T-helper 1 cell treated with Interleukin-12 subunit alpha and Interleukin-12 subunit beta and Interleukin-4 antibody, amounts not matched to agents 30 μg/mL and 1 μg/mL, for 36 hours (primary cell): ENCODE results near the gene RPS6KC1.
"Not testable (repeated sequence)": the region's sequence is repeated elsewhere in the genome, so short reads cannot be mapped to it uniquely, and the experiment has no call there.

Source experiments
- H3K27ac Mint-ChIP-seq: one replicate; pipeline ENCODE4 v1.8.0; 2021; ENCODE audit warnings: mild to moderate bottlenecking, mixed read lengths
- H3K27me3 Mint-ChIP-seq: one replicate; pipeline ENCODE4 v1.8.0; 2021; ENCODE audit warnings: low read depth, mixed read lengths
- H3K36me3 Mint-ChIP-seq: one replicate; pipeline ENCODE4 v1.8.0; 2021; ENCODE audit warnings: low read depth, mixed read lengths
- H3K4me1 Mint-ChIP-seq: one replicate; pipeline ENCODE4 v1.8.0; 2021; ENCODE audit warnings: low read depth, mixed read lengths
- H3K4me3 Mint-ChIP-seq: one replicate; pipeline ENCODE4 v1.8.0; 2021; ENCODE audit warnings: mild to moderate bottlenecking, moderate library complexity, mixed read lengths
- H3K9me3 Mint-ChIP-seq: one replicate; pipeline ENCODE4 v1.8.0; 2021; ENCODE audit warnings: mixed read lengths

RPS6KC1 gene

DNA sequence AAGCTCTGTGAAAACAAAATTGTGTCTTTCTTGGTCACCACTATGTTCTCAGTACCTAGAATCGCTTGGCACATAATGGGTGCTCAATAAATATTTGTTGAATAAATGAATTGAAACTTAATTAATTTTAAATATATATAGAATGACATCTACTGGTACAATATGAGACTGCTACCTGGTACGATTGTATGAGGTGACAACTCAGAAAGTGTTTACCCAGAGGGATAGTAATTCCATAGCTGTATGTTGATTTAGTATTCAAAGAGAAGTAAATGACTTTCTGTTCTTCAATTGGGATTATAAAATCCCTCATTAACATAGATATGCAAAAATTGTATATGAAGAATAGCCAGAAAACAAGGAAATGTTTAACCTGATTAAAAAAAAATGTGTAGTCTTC lies 128.7 kb downstream of the RPS6KC1 start:
- H3K36me3 Mint-ChIP-seq, result peaks cover 4% of the 10 kb centered on the region
- H3K4me1 Mint-ChIP-seq, result peaks cover 1% of the 10 kb centered on the region
- no peak overlapping the region for H3K27ac Mint-ChIP-seq
- H3K4me3 Mint-ChIP-seq, result no peak overlapping the region
- peaks cover 6% of the 10 kb centered on the region for H3K9me3 Mint-ChIP-seq
- no peaks in the 10 kb centered on the region for H3K27me3 Mint-ChIP-seq

DNA sequence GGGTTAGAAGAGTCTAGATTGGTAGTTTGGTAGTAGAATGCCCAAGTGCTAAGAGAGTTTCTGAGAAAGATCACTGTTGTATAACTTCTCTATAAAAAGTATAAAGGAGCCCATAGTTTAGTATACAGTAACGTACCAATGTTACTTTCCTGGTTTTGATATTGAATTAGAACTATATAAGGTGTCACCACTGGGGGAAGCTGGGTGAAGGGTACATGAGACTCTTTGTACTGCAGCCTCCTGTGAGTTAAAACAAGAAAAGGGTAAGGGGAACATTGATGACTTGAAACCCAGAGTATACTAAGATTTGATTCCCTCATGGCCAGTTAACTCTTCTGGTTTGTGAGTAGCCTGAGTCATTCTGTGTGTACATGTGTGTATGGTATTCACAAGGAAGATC lies 129.8 kb downstream of the RPS6KC1 start:
- no peaks in the 10 kb centered on the region for H3K27me3 Mint-ChIP-seq
- H3K9me3 Mint-ChIP-seq, result peaks cover 9% of the 10 kb centered on the region
- no peak overlapping the region for H3K27ac Mint-ChIP-seq
- H3K36me3 Mint-ChIP-seq, result peaks cover 6% of the 10 kb centered on the region
- no peak overlapping the region for H3K4me3 Mint-ChIP-seq
- peaks cover 1% of the 10 kb centered on the region for H3K4me1 Mint-ChIP-seq

DNA sequence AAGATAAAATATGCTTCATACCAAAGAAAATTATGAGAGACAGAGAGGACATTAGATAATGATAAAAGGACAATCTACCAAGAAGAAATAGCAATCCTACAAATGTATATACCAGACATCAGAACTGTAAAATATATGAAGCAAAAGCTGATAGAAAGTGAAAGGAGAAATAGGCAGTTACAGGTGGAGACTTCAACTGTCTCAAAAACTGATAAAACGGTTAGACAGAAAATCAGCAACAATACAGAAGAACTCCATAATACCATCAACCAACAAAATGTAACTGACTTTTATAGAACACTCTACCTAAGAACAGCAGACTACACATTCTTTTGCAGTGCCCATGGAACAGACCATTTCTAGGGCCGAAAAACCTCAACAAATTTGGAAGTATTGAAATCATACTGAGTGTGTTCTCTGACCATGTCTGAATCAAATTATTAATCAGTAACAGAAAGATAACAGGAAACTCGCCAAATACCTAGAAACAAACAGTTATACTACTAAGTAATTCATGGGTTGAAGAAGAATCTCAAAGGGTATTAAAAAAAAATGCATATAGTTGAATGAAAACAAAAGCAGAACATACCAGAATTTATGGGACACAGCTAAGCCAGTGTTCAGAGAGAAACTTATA lies 132.1 kb downstream of the RPS6KC1 start:
- no peak overlapping the region for H3K27ac Mint-ChIP-seq
- peaks cover 13% of the 10 kb centered on the region for H3K36me3 Mint-ChIP-seq
- peaks cover 20% of the 10 kb centered on the region for H3K9me3 Mint-ChIP-seq
- no peaks in the 10 kb centered on the region for H3K27me3 Mint-ChIP-seq
- no peaks in the 10 kb centered on the region for H3K4me1 Mint-ChIP-seq
- H3K4me3 Mint-ChIP-seq, result no peak overlapping the region

DNA sequence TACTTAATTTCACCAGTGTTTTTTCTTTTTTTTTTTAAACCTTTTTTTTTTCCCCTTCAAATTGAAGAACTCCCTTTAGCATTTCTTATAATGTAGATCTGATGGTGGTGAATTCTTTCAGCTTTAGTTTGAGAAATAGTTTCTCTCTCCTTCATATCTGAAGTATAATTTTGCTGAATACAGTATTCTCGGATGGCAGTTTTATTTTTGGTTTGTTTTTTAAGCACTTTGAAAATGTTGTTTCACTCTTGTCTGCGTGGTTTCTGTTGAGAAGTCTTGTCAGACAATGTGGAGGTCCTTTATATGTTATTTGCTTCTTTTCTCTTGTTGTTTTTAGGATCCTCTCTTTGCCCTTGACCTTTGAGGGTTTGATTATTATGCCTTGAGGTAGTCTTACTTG lies 135.1 kb downstream of the RPS6KC1 start:
- H3K4me1 Mint-ChIP-seq, result no peaks in the 10 kb centered on the region
- peaks cover 24% of the 10 kb centered on the region for H3K9me3 Mint-ChIP-seq
- H3K27me3 Mint-ChIP-seq, result no peaks in the 10 kb centered on the region
- peaks cover 14% of the 10 kb centered on the region for H3K36me3 Mint-ChIP-seq
- no peak overlapping the region for H3K27ac Mint-ChIP-seq
- H3K4me3 Mint-ChIP-seq, result no peak overlapping the region

DNA sequence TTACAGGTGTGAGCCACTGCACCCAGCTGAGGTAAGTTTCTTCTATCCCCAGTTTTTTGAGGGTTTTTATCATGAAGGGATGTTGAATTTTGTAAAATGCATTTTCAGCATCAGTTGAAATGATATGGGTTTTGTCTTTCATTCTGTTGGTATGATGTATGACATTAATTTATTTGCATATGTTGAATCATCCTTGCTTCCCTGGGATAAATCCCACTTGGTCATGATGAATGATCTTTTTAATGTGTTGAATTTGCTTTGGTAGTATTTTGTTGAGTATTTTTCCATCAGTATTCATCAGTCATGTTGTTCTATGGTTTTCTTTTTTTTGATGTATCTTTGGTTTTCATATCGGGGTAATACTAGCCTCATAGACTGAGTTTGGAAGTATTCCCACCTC lies 141.0 kb downstream of the RPS6KC1 start:
- no peaks in the 10 kb centered on the region for H3K4me1 Mint-ChIP-seq
- peaks cover 16% of the 10 kb centered on the region for H3K9me3 Mint-ChIP-seq
- H3K27ac Mint-ChIP-seq, result no peak overlapping the region
- peaks cover 15% of the 10 kb centered on the region for H3K36me3 Mint-ChIP-seq
- H3K27me3 Mint-ChIP-seq, result no peaks in the 10 kb centered on the region
- H3K4me3 Mint-ChIP-seq, result no peak overlapping the region

DNA sequence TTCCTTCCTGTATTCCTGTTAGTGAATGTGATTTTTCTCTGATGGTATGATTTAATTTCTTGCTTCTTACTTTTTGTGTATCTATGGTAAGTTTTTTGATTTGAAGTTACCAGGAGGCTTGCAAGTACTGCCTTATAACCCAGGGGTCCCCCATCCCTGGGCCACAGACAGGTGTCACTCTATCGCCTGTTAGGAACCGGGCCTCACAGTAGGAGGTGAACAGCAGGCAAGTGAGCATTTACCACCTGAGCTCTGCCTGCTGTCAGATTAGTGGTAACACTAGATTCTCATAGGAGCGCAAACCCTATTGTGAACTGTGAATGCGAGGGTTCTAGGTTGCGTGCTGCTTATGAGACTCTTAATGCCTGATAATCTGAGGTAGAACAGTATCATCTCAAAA lies 143.3 kb downstream of the RPS6KC1 start:
- no peaks in the 10 kb centered on the region for H3K27me3 Mint-ChIP-seq
- no peak overlapping the region for H3K27ac Mint-ChIP-seq
- H3K9me3 Mint-ChIP-seq, result peaks cover 31% of the 10 kb centered on the region
- no peaks in the 10 kb centered on the region for H3K4me1 Mint-ChIP-seq
- H3K36me3 Mint-ChIP-seq, result peaks cover 32% of the 10 kb centered on the region
- H3K4me3 Mint-ChIP-seq, result no peak overlapping the region

DNA sequence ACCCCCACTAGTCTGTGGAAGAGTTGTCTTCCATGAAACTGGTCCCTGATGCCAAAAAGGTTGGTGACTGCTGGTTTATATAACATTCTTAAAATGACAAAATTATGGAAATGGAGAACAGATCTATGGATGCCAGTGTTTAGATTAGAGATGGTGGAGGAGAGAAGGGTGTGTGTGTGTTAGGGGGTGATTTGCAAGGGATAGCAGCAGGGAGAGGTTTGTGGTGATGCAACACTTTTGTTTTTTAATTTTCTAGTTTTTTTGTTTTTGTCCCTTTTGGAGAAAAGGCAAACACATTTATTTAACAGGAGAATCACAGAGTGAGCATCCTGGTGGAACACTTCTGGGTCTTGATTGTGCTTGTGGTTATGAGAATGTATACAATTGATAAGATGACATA lies 143.8 kb downstream of the RPS6KC1 start:
- peaks cover 36% of the 10 kb centered on the region for H3K36me3 Mint-ChIP-seq
- H3K9me3 Mint-ChIP-seq, result peaks cover 31% of the 10 kb centered on the region
- no peaks in the 10 kb centered on the region for H3K27me3 Mint-ChIP-seq
- no peaks in the 10 kb centered on the region for H3K4me1 Mint-ChIP-seq
- H3K27ac Mint-ChIP-seq, result no peak overlapping the region
- no peak overlapping the region for H3K4me3 Mint-ChIP-seq

DNA sequence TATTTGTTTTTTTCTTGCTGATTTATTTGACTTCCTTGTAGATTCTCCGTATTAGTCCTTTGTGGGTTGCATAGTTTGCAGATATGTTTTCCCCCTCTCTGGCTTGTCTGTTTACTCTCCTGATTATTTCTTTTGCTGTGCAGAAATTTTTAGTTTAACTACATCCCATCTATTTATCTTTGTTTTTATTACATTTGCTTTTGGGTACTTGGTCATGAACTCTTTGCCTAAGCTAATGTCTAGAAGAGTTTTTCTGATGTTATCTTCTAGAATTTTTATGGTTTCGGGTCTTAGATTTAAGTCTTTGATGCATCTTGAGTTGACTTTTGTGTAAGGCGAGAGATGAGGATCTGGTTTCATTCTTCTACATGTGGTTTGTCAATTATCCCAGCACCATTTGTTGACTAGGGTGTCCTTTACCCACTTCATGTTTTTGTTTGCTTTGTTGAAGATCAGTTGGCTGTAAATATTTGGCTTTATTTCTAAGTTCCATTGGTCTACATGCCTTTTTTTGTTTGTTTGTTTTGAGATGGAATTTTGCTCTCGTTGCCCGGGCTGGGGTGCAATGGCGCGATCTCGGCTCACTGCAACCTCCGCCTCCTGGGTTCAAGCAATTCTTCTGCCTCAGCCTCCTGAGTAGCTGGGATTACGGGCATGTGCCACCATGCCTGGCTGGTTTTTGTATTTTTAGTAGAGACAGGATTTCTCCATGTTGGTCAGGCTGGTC lies 145.4 kb downstream of the RPS6KC1 start:
- Mint-ChIP-seq H3K36me3 (peaks cover 38% of the 10 kb centered on the region), H3K9me3 (peaks cover 25% of the 10 kb centered on the region)
- not testable (repeated sequence) for H3K27me3 Mint-ChIP-seq, H3K27ac Mint-ChIP-seq, H3K4me3 Mint-ChIP-seq, H3K4me1 Mint-ChIP-seq

DNA sequence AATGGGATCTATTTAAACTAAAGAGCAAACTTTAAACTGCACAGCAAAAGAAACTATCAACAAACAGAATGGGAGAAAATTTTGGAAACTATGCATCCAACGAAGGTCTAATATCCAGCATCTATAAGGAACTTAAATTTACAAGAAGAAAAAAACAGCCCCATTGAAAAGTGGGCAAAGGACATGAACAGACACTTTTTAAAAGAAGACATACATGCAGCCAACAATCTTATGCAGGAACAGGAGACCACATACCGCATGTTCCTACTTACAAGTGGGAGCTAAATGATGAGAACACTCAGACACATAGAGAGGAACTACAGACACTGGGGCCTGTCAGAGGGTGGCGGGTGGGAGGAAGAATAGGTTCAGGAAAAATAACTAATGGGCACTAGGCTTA lies 149.6 kb downstream of the RPS6KC1 start:
- Mint-ChIP-seq H3K27me3 (no peaks in the 10 kb centered on the region), H3K36me3 (peaks cover 33% of the 10 kb centered on the region), H3K9me3 (peaks cover 21% of the 10 kb centered on the region), H3K4me1 (no peaks in the 10 kb centered on the region), H3K4me3 (no peak overlapping the region), H3K27ac (no peak overlapping the region)

DNA sequence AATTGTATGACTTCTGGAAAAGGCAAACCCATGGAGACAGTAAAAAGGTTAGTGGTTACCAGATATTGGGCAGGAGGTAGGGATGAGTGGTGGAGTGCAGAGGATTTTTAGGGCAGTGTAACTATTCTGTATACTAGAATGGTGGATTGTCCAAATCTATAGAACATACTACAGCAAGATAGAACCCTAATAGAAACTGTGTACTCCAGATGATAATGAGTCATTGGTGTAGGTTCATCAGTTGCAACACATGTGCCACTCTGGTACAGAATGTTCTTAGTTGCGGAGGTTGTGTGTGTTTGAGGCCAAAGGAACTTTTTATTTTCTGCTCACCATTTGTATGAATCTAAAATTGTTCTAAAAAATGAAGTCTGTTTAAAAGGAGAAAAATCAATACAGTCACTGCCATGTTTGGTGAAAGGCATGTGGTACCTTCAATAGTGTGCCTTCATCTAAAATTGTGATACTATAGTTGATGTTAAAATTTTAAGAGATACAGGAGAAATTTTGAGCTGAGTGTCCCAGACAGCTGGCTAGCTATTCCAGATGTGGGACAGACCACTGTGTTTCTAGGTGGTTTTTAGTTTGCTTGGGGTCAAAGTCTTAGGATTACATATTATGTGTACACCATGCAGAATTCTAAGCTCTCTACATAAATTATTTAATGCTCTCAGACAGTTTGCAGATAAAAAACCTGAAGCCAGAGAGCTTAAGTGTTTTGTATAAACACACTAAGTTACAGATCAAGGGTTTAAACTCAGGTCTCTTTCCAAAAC lies 150.5 kb downstream of the RPS6KC1 start:
- no peak overlapping the region for H3K27ac Mint-ChIP-seq
- H3K27me3 Mint-ChIP-seq, result no peaks in the 10 kb centered on the region

DNA sequence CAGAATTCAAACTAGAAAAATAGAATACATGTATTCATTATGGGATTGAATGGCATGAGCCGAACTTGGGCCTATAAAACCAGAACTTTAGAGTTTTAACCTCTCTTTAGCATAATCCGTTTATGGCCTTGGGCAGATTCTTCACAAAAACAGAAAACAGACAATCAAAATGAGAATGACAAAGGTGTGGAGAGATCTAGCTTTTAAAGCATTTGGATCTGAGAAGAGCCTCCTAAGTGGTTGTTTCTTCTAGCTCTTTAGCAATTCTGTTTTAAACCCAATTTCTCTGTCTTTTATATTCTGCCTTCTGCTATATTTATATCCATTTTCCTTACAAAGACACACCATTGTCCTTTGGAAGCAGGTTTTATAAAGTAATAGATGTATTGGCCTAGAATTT lies 160.2 kb downstream of the RPS6KC1 start:
- H3K4me1 Mint-ChIP-seq, result no peaks in the 10 kb centered on the region
- H3K27ac Mint-ChIP-seq, result no peak overlapping the region
- H3K9me3 Mint-ChIP-seq, result peaks cover 14% of the 10 kb centered on the region
- no peaks in the 10 kb centered on the region for H3K27me3 Mint-ChIP-seq
- H3K4me3 Mint-ChIP-seq, result no peak overlapping the region
- H3K36me3 Mint-ChIP-seq, result peaks cover 27% of the 10 kb centered on the region

More for the DNA sequence above, 150.5 kb downstream of the RPS6KC1 start:
- H3K4me1 Mint-ChIP-seq, result no peaks in the 10 kb centered on the region
- peaks cover 30% of the 10 kb centered on the region for H3K36me3 Mint-ChIP-seq
- no peak overlapping the region for H3K4me3 Mint-ChIP-seq
- peaks cover 16% of the 10 kb centered on the region for H3K9me3 Mint-ChIP-seq

DNA sequence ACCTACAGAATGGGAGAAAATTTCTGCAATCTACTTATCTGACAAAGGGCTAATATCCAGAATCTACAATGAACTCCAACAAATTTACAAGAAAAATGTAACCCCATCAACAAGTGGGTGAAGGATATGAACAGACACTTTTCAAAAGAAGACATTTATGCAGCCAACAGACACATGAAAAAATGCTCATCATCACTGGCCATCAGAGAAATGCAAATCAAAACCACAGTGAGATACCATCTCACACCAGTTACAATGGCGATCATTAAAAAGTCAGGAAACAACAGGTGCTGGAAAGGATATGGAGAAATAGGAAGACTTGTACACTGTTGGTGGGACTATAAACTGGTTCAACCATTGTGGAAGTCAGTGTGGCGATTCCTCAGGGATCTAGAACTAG lies 168.0 kb downstream of the RPS6KC1 start:
- H3K27ac Mint-ChIP-seq, H3K9me3 Mint-ChIP-seq: not testable (repeated sequence)

DNA sequence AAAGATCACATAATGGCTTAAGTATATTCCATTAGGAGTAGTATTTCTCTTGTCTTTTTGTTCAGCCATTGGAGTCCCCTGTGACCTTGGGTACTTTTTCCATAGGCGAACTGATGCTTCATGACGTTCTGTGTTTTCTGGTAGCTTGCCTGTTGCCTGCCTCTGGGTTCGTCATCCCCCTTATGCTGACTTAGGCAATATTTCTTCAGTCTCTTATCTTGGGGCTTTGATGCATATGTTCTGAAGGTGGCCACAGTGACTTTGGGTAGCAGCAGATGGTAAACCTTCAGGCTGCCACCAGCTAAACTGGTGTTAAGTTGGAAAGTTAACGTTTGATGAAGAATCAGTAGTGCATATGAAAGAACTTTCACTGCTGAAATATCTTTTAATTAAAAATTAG lies 170.2 kb downstream of the RPS6KC1 start:
- Mint-ChIP-seq H3K4me3 (no peak overlapping the region), H3K4me1 (no peaks in the 10 kb centered on the region), H3K9me3 (peaks cover 5% of the 10 kb centered on the region), H3K36me3 (no peaks in the 10 kb centered on the region), H3K27me3 (no peaks in the 10 kb centered on the region), H3K27ac (no peak overlapping the region)

More for the DNA sequence above, 168.0 kb downstream of the RPS6KC1 start:
- not testable (repeated sequence) for H3K36me3 Mint-ChIP-seq, H3K4me1 Mint-ChIP-seq, H3K27me3 Mint-ChIP-seq, H3K4me3 Mint-ChIP-seq

DNA sequence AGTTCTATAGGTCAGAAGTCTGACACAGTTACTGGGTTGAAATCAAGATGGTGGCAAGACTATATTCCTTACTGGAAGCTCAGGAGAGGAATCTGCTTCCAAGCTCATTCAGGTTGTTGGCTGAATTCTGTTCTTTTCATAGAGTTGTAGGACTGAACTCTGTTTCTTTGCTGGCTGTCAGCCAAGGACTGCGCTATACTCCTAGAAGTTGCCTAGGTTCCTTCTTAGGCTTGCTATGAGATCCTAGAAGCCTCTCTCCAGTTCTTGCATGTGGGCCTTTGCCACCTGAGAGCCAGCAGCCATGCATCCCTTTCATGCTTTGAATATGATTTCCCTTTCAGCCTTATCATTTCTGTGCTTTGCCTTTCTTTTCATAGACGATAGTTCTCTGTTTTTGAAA lies 176.4 kb downstream of the RPS6KC1 start:
- Mint-ChIP-seq H3K27me3 (no peaks in the 10 kb centered on the region), H3K4me1 (peaks cover 6% of the 10 kb centered on the region), H3K36me3 (peaks cover 4% of the 10 kb centered on the region), H3K27ac (no peak overlapping the region), H3K4me3 (no peak overlapping the region), H3K9me3 (no peaks in the 10 kb centered on the region)

DNA sequence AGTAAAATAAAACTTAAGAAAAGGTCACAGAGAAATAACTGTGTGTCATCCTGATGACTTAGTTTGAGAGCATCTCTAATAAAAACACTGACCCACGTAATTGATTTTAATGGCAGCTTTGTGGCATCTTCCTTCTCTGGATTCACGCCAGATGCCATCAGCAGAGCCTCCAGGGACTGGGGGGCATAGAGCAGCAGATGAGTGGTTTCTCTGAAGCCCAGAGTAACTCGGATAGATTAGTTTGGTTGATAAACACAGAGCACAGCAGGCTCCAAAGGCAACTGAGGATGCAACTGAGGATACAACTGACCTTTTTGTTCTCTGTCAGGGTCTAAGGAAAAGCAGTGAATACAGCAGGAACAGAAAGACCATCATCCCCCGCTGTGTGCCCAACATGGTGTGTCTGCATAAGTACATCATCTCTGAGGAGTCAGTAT lies 180.8 kb downstream of the RPS6KC1 start:
- Mint-ChIP-seq H3K27me3 (no peaks in the 10 kb centered on the region), H3K27ac (no peak overlapping the region), H3K4me1 (peaks cover 6% of the 10 kb centered on the region), H3K36me3 (peaks cover 4% of the 10 kb centered on the region), H3K9me3 (no peaks in the 10 kb centered on the region), H3K4me3 (no peak overlapping the region)
